Fibroblast of pulmonary artery (primary cell): ENCODE data around the gene ZNF2.
A peak's percentile ranks its signal among the peaks of the same experiment; 100 is the strongest.

Source experiments
- DNase-seq: peaks from one replicate; pipeline ENCODE4 v3.0.0-alpha.2; 2010; ENCODE audit warnings: low read depth
- H3K4me3 ChIP-seq: replicated peaks from 2 replicates; pipeline ENCODE4 v1.5.1; 2011; ENCODE audit warnings: low read depth, mild to moderate bottlenecking, control low read depth, low read length, moderate library complexity
- CTCF ChIP-seq: IDR thresholded peaks from 2 replicates; pipeline ENCODE4 v1.5.1; 2011; ENCODE audit warnings: mild to moderate bottlenecking, control low read depth, low read length, inconsistent platforms; ENCODE audit errors: missing control alignments

The ZNF2 gene

GRCh38 chr2:95203911-95204310, 38.3 kb downstream of the ZNF2 start:
- no peak for TF ChIP-seq CTCF
- no peak for DNase-seq
- no peak overlapping the region for H3K4me3 ChIP-seq

DNA sequence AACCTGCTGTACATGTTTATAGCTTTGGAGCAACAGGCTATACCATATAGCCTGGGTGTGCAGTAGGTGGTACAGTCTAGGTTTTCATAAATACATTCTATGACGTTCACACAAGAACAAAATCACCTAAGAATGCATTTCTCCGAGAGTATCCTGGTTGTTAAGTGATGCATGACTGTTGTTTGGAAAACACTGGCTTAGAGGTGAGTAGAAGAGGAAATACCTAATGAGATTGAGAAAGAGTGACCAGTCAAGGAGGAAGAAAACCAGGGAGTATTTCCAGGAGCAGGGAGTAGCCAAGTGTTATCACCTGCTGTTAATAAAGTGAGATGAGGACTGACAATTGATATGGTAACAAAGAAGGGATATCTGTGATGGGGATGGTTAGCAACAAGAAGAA, 38.8 kb downstream of the ZNF2 start:
- H3K4me3 ChIP-seq, result no peak overlapping the region
- DNase-seq, result no peak
- no peak for TF ChIP-seq CTCF

DNA sequence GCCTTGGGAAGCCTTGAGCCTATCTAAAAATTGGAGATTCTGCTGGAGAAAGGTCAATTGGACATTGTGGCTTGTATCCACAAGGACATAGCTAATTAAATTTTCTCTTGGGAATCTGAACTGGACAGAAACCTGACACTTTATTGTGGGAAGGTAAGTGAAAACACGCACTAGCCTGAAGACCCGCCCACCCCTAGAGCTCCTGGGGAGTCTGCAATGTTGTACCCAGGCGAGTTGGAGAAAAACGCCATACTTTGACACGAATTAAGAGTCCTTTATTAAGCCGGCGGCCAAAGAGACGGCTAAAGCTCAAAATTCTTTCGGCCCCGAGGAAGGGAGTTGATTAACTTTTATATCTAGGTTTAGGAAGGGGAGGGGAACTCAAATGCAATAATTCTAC, 40.5 kb downstream of the ZNF2 start:
- H3K4me3 ChIP-seq, result no peak overlapping the region
- no peak for DNase-seq
- TF ChIP-seq CTCF, result no peak

- peak; percentile 90 for DNase-seq
- H3K4me3 ChIP-seq, result peak within 1 kb of the TSS; percentile 76
- peak; percentile 17 for TF ChIP-seq CTCF
These were observed 41.7 kb downstream of the ZNF2 start, which contains the start of gene ZNF892 for GRCh38 chr2:95207111-95207961. ZNF892 (plus strand) TSS chr2:95207521; CDS start chr2:95207816, 295 bp downstream.

DNA sequence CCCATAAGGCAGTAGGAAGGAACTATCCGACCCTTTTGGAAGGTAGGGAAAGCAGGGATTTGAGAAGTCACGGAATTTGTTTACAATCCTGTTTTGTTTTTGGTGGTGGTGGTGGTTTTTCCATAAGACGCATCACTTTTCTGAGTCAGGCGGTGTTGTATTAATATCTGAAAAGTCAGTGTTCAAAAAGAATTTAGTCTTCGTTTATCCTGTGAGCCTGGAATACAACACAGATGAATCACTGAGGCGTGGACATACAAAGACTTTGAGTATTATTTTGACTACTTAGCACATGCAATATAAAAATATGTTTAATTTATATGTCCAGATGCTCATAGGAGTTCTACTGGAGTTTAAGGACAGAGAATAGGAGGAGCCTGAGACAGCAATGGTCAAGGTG, 42.5 kb downstream of the ZNF2 start:
- peak overlapping the region; percentile 76 for H3K4me3 ChIP-seq
- TF ChIP-seq CTCF, result no peak
- peak; percentile 9 for DNase-seq

DNA sequence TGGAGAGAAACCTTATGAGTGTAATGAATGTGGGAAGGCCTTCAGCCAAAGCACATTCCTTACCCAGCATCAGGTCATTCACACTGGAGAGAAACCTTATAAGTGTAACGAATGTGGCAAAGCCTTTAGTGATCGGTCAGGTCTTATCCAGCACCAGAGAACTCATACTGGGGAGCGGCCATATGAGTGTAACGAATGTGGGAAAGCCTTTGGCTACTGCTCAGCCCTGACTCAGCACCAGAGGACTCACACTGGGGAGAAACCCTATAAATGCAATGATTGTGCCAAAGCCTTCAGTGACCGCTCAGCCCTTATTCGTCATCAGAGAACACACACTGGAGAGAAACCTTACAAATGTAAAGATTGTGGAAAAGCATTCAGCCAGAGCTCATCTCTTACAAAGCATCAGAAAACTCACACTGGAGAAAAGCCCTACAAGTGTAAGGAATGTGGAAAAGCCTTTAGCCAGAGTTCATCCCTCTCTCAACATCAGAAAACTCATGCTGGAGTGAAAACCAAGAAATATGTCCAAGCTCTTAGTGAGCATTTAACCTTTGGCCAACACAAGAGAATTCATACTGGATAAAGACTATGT, 49.5 kb downstream of the ZNF2 start:
- TF ChIP-seq CTCF, result no peak
- no peak overlapping the region for H3K4me3 ChIP-seq
- no peak for DNase-seq

DNA sequence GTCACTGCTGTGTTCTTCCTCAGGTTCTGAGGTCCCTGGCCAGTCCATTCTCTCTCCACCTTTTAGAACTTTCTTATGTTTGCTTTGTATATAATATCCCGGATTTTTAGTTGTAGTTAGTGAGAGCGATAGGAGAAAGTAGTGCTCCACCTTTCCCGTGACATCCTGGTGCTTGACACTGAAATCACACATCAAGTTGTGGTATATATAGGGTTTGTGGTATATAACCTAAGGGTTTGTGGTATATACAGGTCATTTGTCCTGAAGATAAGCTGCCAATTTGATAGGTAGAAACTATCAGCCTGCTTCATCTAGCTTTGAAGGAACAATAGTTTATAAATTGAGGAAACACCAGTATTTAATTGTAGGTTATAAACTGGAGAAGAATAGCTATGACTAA, 54.8 kb downstream of the ZNF2 start:
- H3K4me3 ChIP-seq, result no peak overlapping the region
- no peak for DNase-seq
- no peak for TF ChIP-seq CTCF
